Stimulated activated CD4-positive, alpha-beta T cell treated with anti-CD3 and anti-CD28 coated beads, Interleukin-2, amount 100 ng/mL, for 24 hours (primary cell): Measurements from ENCODE around the gene ERCC6L2.

Experiments used
- DNase-seq, 2 donors: peaks; one replicate each; pipeline ENCODE4 v3.0.0-alpha.2; 2020

The ERCC6L2 gene

DNA sequence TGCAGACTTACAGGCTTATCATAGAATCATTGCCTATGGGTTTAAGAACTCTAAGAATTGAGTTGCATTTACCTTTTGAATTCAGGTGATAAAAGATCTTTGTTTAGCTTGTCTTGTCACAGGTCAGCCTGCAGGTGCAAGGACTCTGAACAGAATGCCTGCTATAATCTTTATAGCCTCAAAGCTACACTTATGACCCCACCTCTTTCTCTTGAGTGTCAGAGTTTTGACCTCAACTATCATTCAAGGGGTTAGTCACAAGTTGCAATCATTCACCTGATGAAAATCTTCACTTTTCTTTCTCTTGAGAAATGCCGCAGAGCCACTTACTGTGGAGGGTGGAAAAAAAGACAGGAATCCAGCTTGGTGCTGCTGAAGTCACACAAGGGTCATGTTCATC is 49.5 kb downstream of the ERCC6L2 start:
- no peak for DNase-seq

- DNase-seq = no peak
These were observed 51.9 kb downstream of the ERCC6L2 start for GRCh38 chr9:95927271-95928004.

GRCh38 chr9:95930277-95930676 is 54.8 kb downstream of the ERCC6L2 start:
- no peak for DNase-seq

- DNase-seq = no peak
These were observed 60.5 kb downstream of the ERCC6L2 start for GRCh38 chr9:95935861-95936578.

DNA sequence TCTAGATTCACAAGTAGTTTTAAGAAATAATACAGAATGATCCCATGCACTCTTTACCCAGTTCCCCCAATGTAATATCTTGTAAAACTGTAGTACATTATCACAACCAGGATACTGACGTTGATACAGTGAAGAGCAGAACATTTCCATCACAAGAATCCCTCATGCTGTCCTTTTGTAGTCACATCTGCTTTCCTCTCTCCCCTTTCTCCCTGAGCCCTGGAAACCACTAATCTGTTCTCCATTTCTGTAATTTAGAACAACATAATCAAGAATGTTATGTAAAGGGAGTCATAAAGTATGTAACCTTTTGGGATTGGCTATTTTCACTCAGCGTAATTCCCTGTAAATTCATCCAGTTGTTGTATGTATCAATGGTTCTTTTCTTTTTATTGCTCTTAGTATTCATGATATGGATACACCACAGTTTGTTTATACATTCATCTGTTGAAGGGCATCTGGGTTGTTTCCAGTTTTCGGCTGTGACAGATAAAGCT is 61.1 kb downstream of the ERCC6L2 start:
- DNase-seq = no peak

GRCh38 chr9:95937131-95937530 is 61.6 kb downstream of the ERCC6L2 start:
- no peak for DNase-seq

DNA sequence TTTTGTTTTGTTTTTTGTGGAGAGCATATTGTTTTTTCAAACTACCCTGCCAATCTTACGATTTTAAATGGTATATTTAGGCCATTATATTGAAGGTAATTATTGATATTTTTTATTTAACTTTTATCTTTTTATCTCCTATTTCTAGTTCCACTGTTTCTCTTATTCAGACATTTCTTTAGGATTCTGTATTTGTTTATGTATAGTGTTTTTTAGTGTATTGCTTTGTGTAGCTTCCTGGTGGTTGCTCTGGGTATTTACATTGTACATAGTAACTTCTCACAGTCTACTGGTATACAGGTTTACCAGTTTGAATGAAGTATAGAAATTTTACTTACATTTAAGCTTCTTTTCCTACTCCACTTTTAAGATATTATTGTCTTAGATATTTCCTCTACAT is 63.2 kb downstream of the ERCC6L2 start:
- no peak for DNase-seq

- no peak for DNase-seq
These were observed 64.0 kb downstream of the ERCC6L2 start for GRCh38 chr9:95939472-95939871.

GRCh38 chr9:95940265-95940664 is 64.8 kb downstream of the ERCC6L2 start:
- no peak for DNase-seq

- DNase-seq = no peak
These were observed 66.5 kb downstream of the ERCC6L2 start for GRCh38 chr9:95942016-95942415.

- no peak for DNase-seq
These were observed 71.6 kb downstream of the ERCC6L2 start for GRCh38 chr9:95947118-95947517.

DNA sequence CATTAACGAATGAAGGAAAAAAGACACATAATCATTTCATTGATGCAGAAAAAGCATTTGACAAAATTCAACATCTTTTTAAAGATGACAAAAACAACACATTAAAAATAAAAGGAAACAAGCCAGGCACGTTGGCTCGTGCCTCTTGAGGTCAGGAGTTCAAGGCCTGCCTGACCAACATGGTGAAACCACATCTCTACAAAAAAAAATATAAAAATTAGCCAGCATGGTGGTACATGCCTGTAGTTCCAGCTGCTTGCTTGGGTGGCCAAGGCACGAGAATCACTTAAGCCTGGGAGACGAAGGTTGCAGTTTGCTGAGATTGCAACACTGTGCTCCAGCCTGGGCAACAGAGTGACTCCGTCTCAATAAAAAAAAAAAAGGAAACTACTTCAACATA is 77.0 kb downstream of the ERCC6L2 start:
- no peak for DNase-seq

- DNase-seq = no peak
These were observed 78.5 kb downstream of the ERCC6L2 start for GRCh38 chr9:95953986-95954385.

DNA sequence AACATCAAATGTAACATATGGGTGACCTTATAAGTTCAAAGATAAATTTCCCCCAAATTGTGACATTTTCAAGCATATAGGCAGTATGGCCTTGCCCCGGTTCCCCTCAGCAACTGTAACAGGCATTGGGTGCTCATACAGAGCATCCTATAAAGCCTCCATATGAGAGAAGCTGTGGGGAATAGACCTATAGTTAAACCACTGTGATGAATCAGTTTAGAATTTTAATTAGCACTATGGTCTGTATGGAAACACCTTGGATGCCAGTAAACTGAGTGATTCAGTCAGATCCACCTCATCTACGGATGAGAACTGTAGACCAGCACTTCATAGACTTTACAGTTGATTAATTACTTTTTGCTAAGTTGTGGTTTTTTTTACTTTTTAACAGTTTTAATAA is 79.4 kb downstream of the ERCC6L2 start:
- no peak for DNase-seq

DNA sequence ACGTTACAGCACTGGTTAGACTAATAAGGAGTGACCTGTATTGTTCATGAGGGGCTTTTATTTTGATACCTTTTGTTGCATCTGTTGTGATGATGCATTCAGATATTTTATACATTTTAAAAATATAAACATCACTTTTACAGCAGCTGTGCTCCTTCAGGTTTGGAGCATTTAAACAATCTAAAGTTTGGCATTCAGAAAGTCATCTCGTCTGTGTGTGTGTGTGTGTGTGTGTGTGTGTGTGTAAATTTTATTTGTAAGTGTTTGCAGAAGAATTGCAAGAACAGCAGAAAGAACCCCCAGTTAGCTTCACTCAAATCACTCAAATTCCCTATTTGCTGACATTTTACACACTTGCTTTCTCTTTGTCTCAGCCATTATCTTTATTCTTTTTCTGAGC is 87.4 kb downstream of the ERCC6L2 start:
- DNase-seq = no peak

- no peak for DNase-seq
These were observed 88.2 kb downstream of the ERCC6L2 start for GRCh38 chr9:95963659-95964058.

DNA sequence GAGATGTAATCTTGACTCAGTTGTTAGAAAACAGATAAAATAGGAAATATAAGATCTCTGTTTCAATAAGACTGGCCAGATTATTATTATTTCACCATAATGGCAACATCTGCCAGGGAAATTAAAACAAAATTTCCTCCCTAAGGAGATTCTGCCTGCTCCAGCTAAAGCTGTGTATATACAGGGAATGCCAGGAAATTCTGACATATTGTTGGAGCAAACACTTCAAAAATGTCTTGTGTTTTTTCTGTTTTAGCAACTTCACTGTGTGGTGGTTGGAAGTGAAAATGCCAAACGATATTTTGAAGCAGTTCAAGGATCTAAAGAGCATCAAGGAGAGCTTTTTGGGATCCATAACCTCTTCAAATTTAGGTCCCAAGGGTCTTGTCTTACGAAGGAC is 90.8 kb downstream of the ERCC6L2 start:
- no peak for DNase-seq

GRCh38 chr9:95970317-95970716 is 94.8 kb downstream of the ERCC6L2 start:
- no peak for DNase-seq

DNA sequence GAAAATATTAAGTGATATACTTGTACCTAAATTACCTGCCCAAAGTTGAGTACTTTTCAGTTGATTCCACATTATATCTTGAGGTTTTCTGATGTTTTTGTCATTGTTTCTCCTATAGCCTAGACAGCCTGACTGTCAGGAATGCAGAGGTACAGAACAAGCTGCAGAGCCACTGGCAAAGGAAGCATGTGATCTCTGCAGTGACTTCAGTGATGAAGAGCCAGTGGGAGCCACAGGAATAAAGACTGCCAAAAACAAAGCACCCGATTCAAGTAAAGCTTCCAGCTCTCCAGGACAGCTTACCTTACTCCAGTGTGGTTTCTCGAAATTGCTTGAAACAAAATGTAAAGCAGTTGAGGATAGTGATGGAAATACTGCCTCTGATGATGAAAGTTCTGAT is 96.3 kb downstream of the ERCC6L2 start:
- no peak for DNase-seq

GRCh38 chr9:95974389-95974788 is 98.9 kb downstream of the ERCC6L2 start:
- no peak for DNase-seq

DNA sequence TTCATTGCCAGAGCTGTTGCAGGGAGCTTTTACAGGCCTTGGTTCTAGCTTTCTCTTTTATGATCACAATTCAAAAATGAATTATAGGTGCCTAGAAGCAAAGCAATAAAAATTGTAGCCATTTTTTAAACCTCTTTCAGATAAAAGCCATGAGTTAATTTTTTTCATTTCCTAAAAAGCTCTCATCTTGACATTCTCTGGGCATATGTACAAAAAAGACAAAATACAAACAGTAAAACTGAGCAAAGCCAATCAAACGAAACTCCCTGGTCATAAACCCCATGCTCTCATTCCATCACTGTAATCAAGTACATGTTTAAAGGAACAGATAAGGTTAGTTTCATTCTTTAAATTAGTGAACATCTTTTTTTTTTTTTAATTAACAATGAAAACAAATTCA is 101.9 kb downstream of the ERCC6L2 start:
- no peak for DNase-seq

DNA sequence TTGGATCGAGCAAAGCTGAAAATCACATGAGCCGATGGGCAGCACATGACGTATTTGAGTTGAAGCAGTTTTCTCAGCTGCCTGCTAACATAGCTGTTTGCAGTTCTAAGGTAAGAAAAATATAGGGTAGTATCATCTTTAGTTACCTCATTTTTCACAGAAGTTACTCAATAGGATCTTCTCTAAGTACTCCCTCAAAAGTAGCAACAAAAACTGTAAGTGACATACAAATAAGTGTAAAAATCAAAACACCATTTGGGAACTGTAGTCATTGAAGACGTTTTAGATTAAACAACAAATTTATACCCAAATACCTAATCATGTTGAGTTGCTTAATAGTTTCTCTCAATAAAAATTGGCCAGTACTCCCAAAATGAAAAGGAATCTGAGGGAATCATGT is 102.6 kb downstream of the ERCC6L2 start:
- no peak for DNase-seq

DNA sequence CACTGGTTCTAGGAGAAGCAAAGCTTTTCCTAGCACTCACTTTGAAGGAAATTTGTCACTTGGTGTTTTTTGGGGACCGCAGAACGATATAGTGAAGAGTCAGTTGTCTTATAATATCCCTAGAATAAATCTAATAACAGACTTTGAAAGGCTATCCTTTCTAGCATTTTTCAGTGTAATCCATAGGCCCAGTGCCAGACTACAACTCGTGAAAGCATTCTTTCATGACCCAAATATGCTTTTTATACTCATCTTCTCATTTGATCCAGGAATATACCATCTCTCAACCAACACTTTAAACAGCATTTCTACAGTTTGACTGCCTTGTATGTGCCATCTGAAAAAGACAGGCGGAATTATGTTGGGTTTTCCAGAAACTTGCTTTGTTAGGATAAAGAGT is 104.0 kb downstream of the ERCC6L2 start:
- no peak for DNase-seq
